GM21515 (cell line): ENCODE measurements around the gene GOLIM4.
"Not testable (repeated sequence)": the region's sequence is repeated elsewhere in the genome, so short reads cannot be mapped to it uniquely, and the experiment has no call there.

ENCODE experiments used
- ATAC-seq: cut with Tn5 transposase; IDR thresholded peaks from one replicate; pipeline ENCODE4 v1.9.1; 2021; ENCODE audit not compliant: unreplicated experiment

GOLIM4 gene

DNA sequence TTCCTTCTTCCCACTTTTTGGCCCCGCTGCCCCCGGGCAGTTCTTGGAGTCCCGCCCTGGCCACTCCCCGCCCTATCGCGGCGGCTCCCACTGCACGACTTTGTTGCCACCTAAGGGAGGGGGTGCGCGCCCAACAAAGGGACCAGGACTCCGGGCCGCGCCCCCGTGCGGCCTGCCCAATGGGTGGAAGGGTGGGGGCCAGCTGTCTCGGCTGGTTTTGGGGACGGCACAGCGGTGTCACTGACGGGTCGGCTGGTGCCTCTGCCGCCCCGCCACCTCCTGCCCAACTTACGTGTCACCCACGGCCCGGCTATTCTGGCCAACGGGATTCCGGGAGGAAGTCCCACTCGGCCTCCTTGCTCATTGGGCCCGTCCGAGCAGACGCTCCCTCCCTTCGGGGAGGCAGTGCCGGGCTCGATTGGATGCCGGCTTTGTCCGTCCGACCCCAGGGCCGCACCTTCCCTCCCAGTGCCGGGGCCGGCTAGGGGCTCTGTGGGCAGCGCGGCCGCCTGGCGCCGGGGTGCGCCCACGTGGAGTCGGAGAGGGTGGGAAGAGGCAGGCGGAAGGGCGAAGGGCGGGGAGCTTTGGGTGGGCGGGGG lies at the start of gene GOLIM4:
Gene GOLIM4, minus strand, starts transcription at position 314 of the 599 bp plus-strand sequence. CDS start 639 bp downstream, outside the sequence.
- peak; percentile 89 for ATAC-seq

GRCh38 chr3:168141405-168141998 lies 45.8 kb upstream of the GOLIM4 start:
- peak; percentile 60 for ATAC-seq

GRCh38 chr3:168139947-168140346 lies 44.2 kb upstream of the GOLIM4 start:
- no peak for ATAC-seq

DNA sequence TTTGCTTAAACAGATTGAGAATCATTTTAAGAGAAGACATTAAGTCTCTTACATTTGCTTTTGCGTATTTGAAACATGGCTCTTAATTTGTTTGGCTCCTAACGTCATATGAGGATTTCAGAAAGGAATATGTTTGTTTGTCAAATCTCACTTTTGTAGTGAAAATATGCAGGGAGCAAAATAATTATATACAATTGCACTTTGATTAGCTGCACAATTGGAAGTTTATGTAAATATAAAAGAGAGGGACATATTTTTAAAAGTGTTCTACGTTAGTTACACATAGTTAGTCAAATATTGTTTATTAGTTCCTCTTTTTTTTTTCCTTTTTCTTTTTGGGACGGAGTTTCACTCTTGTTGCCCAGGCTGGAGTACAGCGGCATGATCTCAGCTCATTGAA lies 42.7 kb upstream of the GOLIM4 start:
- no peak for ATAC-seq

DNA sequence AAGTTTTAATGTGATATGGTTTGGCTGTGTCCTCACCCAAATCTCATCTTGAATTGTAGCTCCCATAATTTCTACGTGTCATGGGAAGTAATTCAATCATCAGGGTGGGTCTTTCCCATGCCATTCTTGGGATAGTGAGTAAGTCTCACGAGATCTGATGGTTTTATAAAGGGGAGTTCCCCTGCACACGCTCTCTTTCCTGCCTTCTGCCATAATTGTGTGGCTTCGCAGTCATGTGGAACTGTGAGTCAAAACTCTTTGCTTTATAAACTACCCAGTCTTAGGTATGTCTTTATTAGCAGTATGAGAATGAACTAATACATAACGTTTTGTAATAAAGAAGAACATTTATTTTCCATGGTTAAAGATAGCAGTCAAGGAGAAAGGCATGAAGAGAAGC lies 39.2 kb upstream of the GOLIM4 start:
- peak; percentile 66 for ATAC-seq

GRCh38 chr3:168130250-168130649 lies 34.5 kb upstream of the GOLIM4 start:
- not testable (repeated sequence) for ATAC-seq

DNA sequence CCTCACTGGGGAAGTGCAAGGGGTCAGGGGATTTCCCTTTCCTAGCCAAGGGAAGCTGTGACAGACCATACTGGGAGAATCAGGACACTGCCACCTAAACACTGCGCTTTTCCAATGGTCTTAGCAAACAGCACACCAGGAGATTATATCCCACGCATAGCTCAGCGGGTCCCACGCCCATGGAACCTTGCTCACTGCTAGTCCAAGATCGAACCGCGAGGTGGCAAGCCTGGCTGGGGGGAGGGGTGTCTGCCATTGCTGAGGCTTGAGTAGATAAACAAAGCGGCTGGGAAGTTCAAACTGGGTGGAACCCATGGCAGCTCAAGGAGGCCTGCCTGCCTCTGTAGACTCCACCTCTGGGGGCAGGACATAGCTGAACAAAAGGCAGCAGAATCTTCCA lies 32.7 kb upstream of the GOLIM4 start:
- not testable (repeated sequence) for ATAC-seq

GRCh38 chr3:168127466-168127865 lies 31.7 kb upstream of the GOLIM4 start:
- no peak for ATAC-seq

GRCh38 chr3:168124791-168125190 lies 29.1 kb upstream of the GOLIM4 start:
- ATAC-seq: no peak

GRCh38 chr3:168124291-168124690 lies 28.6 kb upstream of the GOLIM4 start:
- no peak for ATAC-seq

GRCh38 chr3:168123201-168124176 lies 27.8 kb upstream of the GOLIM4 start:
- ATAC-seq: no peak

- ATAC-seq: no peak
These were observed 25.7 kb upstream of the GOLIM4 start for GRCh38 chr3:168121184-168122017.

DNA sequence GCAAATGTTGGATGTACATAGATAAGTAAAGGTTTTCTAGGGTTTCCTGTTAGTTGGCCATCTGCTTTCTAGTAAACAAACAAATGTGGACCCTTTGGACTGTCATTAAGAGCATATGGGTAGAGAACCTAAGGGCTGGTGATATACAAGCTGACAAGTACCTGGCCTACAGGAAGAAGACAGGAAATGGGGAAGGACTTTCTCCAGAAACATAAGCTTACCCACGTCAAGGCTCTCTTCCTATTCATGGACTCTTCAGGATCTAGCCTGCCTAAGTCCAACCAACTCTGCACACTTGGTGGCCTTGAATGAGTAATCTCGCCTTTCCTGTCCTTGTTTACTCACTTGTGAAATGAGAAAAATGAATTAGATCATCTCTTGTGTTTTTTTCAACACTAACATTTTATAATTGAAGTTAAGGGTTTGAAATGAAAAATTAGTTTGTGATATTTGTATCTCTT lies 22.2 kb upstream of the GOLIM4 start:
- no peak for ATAC-seq

DNA sequence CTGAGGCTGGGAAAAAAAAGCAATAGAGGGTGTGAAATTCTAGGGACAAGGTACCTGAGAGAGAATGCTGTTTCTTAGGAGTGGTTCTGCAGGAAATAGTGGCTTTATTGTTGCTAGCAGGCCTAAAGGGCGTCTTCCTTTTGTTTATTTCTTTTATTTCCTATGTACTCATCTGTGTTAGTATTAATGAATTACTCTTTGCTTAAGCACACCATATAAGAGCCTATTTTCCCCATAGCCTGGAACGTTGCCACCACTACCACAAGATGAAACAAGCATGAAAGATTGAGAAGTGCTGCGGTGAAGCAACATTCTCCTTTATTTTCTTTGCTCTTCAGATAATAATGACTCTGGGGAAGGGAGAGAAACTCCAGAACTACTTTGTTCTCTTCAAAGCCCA lies 21.3 kb upstream of the GOLIM4 start:
- no peak for ATAC-seq

GRCh38 chr3:168116279-168116678 lies 20.6 kb upstream of the GOLIM4 start:
- no peak for ATAC-seq

DNA sequence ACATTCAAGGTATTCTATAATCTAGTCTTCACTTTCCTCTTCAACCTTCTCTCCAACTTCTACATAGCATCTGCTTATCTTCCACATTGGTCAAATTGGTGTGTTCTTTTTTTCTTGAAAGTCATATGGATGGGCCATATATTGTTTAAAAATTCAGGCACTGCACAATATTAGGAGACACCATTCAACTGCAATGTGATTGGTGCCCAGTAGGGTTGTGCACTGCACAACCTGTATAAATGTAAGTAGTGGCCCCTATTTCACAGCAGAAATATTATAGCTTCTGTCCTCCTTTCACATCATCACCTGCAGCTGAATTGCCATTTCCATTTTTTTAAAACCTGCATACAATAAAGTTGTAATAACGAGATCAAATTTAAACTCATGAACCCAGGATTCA lies 18.1 kb upstream of the GOLIM4 start:
- no peak for ATAC-seq

DNA sequence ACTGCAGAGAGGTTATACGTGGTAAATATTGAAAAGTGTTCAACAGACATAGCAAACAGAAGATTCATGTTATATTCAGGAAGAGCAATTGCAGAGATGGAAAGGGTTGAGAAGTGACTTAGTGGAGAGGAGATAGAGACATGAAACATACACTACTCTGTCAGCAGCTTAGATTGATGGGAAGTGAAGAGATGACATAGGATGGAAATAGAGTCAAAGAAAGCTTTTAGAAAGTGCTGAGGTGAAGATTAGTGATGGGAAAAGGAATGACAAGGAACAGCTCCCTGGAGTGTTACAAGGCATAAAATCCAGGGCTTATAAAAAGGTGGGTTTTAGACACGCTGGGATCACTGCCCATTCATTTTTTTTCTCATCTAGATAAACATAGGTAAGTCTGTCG lies 17.2 kb upstream of the GOLIM4 start:
- no peak for ATAC-seq

- ATAC-seq: no peak
These were observed 8.6 kb upstream of the GOLIM4 start for GRCh38 chr3:168104361-168104760.

DNA sequence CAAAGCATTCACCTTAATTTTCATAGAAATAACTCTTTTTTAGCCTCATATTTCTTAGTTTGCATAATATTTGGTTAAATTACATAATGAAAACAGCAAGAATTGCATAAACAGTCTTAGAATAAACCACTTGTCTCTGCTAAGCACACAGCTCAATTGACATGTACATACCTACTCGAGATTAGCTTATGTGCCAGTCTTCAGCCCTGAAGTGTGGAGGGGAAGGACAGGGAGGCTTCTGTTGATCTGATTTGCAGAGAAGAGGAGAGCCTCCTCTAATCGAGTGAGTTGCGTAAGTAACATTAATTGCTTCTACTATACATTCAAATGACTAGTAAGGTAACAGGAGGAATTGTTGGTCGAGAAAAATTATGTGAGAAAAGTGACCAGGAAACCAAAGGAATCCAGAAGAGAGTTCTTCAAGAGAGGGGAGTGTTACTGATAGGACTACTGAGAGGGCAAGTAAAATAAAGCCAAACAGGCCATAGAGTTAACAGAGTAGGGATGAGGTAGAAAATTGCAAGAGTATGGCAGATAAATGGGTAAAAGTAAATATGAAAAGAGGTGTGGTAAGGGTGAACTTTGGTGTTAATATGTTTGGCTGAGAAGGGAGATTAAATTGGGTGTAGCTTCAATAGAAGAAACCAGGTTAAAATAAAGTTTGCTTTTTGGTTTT lies 7.1 kb upstream of the GOLIM4 start:
- no peak for ATAC-seq

- no peak for ATAC-seq
These were observed 5.2 kb upstream of the GOLIM4 start for GRCh38 chr3:168100777-168101492.
